ENCODE measurements around the gene PABPC3.

Gene PABPC3

GRCh38 chr13:25112695-25113255 is 16.8 kb downstream of the PABPC3 start:
- DNase-seq, result no peak

GRCh38 chr13:25114220-25114619 is 18.3 kb downstream of the PABPC3 start:
- DNase-seq, result peak; percentile 47

DNA sequence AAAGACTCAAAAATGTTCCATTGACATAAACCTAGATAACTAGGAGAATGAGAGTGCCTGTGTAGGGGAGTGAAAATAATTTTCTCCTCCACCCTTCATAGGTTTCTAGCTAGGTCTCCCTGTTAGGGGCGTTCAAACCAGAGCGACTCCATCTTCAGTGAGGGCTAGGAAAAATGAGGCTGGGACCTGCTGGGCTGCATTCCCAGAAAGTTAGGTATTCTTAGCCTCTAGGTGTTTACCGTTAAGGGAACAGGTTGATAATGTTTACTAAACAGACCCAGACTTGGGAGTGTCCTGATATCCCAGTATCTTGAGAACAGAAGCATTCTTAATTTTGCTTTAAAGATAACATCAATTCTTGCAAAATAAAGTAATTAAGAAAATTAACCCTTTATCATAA is 20.1 kb downstream of the PABPC3 start:
- DNase-seq, result no peak

GRCh38 chr13:25117312-25117711 is 21.4 kb downstream of the PABPC3 start:
- DNase-seq, result no peak

DNA sequence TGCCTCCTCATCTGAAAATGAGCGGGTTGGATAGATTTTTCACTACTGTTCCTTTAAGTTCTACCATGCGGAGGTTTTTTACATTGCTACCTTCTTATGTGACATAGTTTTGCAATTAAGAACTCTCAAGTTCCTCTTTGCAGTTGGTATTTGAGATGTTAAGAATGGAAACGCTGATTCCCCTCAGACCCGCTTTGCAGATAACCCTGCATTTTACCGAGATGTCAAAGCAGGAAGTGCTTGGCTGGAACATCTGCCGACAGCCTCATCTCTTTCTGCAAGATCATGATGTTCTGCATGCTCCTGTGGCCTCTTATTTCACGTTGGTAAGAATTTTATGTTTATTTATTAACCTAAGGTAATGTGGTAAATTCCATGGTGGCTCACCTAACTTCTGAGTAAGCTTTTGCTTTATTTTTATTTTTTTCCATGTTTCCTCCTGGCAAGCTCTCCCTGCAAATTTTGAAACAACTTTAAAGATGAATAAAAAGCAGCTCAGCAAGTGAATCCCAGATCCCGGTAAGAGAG is 22.5 kb downstream of the PABPC3 start:
- no peak for DNase-seq

DNA sequence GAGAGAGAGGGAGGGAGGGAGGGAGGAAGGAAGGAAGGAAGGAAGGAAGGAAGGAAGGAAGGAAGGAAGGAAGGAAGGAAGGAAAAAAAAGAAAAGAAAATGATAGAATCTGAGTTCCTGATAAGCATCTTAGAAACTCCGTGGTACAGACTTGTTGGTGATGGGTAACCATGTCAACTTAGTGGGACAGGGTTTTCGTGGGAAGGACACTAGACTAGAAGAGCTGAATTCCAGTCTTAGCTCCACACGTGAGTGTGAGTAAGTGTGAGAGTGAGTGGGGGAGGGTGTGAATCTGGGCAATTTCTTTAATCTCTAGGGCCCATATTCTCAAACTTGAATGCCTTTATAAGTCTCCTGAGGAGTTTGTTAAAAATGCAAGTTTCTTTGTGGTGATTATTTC is 35.0 kb downstream of the PABPC3 start:
- DNase-seq, result no peak

GRCh38 chr13:25131881-25132420 is 36.0 kb downstream of the PABPC3 start:
- no peak for DNase-seq

- no peak for DNase-seq
These were observed 36.9 kb downstream of the PABPC3 start for GRCh38 chr13:25132751-25133390.

DNA sequence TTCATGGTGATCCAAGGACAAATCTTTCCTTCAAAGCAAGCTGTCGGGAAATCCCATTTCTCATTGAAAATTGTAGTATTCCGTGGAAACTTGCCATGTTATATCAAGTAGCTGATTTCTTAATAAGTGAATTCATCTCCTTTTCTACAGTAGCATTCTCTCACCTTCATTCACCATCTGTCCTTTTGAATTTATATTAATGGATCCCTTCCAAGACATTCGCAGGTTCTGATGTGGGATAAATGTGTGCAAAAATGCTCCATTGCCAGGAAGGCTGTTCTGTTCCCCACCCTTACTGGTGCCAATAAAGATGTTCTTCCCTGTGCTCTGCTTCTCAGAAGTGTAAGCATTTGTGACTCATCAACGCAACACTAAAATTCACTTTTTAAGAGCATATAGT is 40.0 kb downstream of the PABPC3 start:
- no peak for DNase-seq

DNA sequence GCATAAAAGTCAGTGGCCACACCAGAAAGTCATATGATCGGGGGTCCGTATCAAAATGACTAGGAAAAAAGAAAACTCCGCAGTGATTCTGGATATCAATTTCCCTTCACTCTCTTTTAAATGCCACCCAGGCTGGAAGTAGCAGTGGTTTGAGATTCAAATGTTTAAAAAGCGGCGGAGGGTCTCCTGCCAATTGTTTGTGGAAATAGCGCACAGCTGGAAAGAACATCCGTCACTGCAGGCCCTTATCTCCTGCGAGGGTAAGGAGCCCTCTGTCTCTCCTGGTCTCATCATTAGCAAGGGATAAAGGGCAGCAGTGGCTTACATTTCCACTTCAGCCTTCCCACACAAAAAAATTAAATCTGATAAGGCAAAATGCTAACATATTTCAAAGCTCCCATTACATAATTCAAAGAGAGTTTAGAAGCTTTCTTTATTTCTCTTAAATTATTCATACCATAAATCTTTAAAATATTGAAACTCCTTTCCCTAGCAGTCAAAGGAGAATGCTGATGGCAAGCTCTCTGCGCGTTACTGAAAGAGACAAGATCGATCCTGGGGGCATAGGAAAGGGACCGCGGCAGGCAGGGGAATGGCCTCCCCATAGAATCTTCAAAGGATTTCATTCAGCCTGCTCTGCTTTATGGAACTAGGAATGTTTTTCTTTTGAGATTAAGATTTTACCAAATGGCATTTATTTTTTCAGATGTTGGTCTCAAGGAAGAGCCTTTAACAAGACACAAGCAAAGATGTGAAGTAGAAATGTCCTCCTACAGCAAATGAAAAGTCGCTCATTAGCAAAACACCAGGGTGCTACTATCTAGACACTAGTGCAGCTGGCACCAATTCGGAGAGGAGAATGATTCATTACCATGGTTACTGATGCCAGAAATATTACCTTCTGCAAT is 41.2 kb downstream of the PABPC3 start:
- peak; percentile 14 for DNase-seq

GRCh38 chr13:25137788-25138115 is 41.8 kb downstream of the PABPC3 start:
- DNase-seq, result no peak

GRCh38 chr13:25141042-25141441 is 45.1 kb downstream of the PABPC3 start:
- DNase-seq, result no peak

DNA sequence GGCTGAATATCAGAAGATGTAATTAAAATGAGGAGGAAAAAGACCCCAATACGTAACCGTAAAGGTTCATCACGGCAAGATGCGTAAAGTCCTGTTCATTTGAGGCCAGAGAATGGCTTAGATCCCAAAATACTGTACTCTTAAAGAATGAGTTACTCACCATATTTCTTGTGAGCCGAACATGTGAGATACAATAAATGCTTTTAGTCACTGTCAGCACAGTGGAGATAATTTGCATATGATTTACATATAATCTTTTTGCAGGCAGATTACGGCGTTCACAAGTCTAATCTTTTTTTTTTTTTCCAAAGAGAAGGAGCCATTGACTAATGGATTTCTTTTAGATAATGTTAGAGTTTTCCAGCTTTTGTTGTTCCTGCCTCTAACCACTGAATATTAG is 47.8 kb downstream of the PABPC3 start:
- DNase-seq, result no peak

DNA sequence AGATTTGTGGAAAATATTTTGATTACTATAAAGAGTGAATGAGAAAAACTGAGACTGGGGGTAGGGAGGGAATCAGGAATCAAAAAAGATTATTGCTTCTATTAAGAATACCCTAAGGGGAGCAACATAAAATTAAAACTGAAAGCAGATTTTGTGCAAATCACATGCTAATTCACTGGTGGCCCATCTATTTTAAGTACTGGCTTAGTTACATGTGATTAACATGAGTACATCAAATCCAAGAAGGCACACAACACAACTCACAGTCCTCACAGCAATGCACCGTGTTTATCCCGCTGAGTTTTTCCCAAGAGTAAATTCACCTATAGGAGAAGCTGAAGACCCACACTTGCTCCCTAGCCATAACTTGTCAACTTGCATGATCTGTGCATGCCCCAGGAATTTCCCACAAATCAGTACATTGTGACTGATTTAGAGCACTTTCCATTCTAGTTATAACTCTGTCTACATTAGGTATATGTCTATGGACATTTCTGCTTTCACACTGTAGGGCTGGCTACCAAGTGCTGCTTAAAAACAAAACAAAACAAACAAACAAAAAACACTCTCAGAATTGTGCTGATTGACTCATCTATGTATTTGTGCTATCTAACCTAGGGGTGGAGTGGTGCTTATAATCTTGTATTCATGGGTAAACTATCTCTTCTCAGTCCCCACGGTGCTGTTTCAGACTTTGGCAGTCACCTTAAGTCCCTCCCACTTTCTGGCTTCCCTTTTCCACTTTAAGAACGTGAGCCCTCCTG is 51.9 kb downstream of the PABPC3 start:
- DNase-seq, result no peak

- DNase-seq, result no peak
These were observed 52.5 kb downstream of the PABPC3 start for GRCh38 chr13:25148402-25148771.
